CD14-positive monocyte (primary cell): ENCODE data around the gene IL23R. TPM values are rescaled to one million over a fixed set of nuclear protein-coding genes. Genes with fewer than 3 reads are reported as not detected.

Source experiments
- DNase-seq, 3 donors: peaks; one replicate each; pipeline ENCODE4 v3.0.0-alpha.2; 2011 to 2022
- H2AFZ ChIP-seq: 2 replicates; pipeline ENCODE4 v1.6.0; 2012; ENCODE audit warnings: mild to moderate bottlenecking, low read depth, low read length, inconsistent platforms; ENCODE audit not compliant: insufficient read depth, poor library complexity, severe bottlenecking
- H3K27ac ChIP-seq, 2 donors: 1 replicate in 1 of 2; 2 replicates in 1 of 2; pipeline ENCODE4 v1.5.1; 2012 to 2013; ENCODE audit warnings: low read length in 2 of 2, control low read depth in 1 of 2, inconsistent platforms in 1 of 2, low read depth in 1 of 2, mild to moderate bottlenecking in 1 of 2
- H3K27me3 ChIP-seq, 2 donors: one replicate each; pipeline versions ENCODE4 v1.6.0 to v1.6.1; 2011 to 2013; ENCODE audit warnings: low read length in 2 of 2; ENCODE audit not compliant: control insufficient read depth in 2 of 2, insufficient read depth in 2 of 2
- H3K36me3 ChIP-seq, 2 donors: replicated peaks in 1 of 2; 1 replicate in 1 of 2; 2 replicates in 1 of 2; pipeline versions ENCODE4 v1.5.1 to v1.6.1; 2012 to 2013; ENCODE audit warnings: low read length in 2 of 2, control low read depth in 1 of 2, inconsistent platforms in 1 of 2, mild to moderate bottlenecking in 1 of 2; ENCODE audit not compliant: insufficient read depth in 2 of 2, control insufficient read depth in 1 of 2
- H3K4me1 ChIP-seq, 2 donors: 1 replicate in 1 of 2; 2 replicates in 1 of 2; pipeline versions ENCODE4 v1.5.1 to v1.6.1; 2012 to 2013; ENCODE audit warnings: low read length in 2 of 2, control low read depth in 1 of 2, inconsistent platforms in 1 of 2, mild to moderate bottlenecking in 1 of 2, moderate library complexity in 1 of 2; ENCODE audit not compliant: insufficient read depth in 2 of 2, control insufficient read depth in 1 of 2
- H3K4me2 ChIP-seq: replicated peaks from 2 replicates; pipeline ENCODE3; 2012; ENCODE audit warnings: low read length, moderate library complexity, mild to moderate bottlenecking; ENCODE audit not compliant: poor library complexity, severe bottlenecking; ENCODE audit errors: extremely low read depth
- H3K4me3 ChIP-seq, 3 experiments: fragments of 200-600 bp in 1 of 3; sonication (generic) in 1 of 3; replicated peaks in 1 of 3; 1 replicate in 2 of 3; 2 replicates in 1 of 3; pipeline ENCODE4 v1.5.1; 2011 to 2013; ENCODE audit warnings: low read length in 3 of 3, mild to moderate bottlenecking in 3 of 3, control low read depth in 2 of 3, low read depth in 2 of 3, inconsistent platforms in 1 of 3, moderate library complexity in 1 of 3
- H3K79me2 ChIP-seq: 2 replicates; pipeline ENCODE4 v1.6.0; 2012; ENCODE audit warnings: mild to moderate bottlenecking, control low read depth, inconsistent platforms, low read length, moderate library complexity; ENCODE audit not compliant: insufficient read depth
- H3K9ac ChIP-seq: 2 replicates; pipeline ENCODE4 v1.6.0; 2017; ENCODE audit warnings: low read length, mild to moderate bottlenecking; ENCODE audit not compliant: insufficient read depth, poor library complexity, severe bottlenecking
- H3K9me3 ChIP-seq, 2 donors: replicated peaks in 1 of 2; 1 replicate in 1 of 2; 2 replicates in 1 of 2; pipeline versions ENCODE4 v1.5.1 to v1.6.1; 2012 to 2013; ENCODE audit warnings: low read length in 2 of 2, control low read depth in 1 of 2; ENCODE audit not compliant: control insufficient read depth in 1 of 2, insufficient read depth in 1 of 2
- H4K20me1 ChIP-seq: 2 replicates; pipeline ENCODE4 v1.6.0; 2012; ENCODE audit warnings: mild to moderate bottlenecking, low read length, control low read depth, moderate library complexity; ENCODE audit not compliant: insufficient read depth
- H3K27ac Mint-ChIP-seq, 7 donors: one replicate each; pipeline ENCODE4 v1.8.0; 2020; ENCODE audit warnings: mild to moderate bottlenecking in 7 of 7, mixed read lengths in 7 of 7, moderate library complexity in 6 of 7, inconsistent platforms in 2 of 7
- H3K27me3 Mint-ChIP-seq, 3 donors: one replicate each; pipeline ENCODE4 v1.8.0; 2021 to 2022; ENCODE audit warnings: low read depth in 3 of 3, mild to moderate bottlenecking in 3 of 3, mixed read lengths in 3 of 3, moderate library complexity in 3 of 3, inconsistent platforms in 1 of 3
- H3K36me3 Mint-ChIP-seq, 2 donors: one replicate each; pipeline ENCODE4 v1.8.0; 2020; ENCODE audit warnings: mixed read lengths in 2 of 2, inconsistent platforms in 1 of 2, mild to moderate bottlenecking in 1 of 2
- H3K4me1 Mint-ChIP-seq: one replicate; pipeline ENCODE4 v1.8.0; 2020; ENCODE audit warnings: mild to moderate bottlenecking, mixed read lengths
- H3K4me3 Mint-ChIP-seq, 2 donors: one replicate each; pipeline ENCODE4 v1.8.0; 2020; ENCODE audit warnings: mild to moderate bottlenecking in 2 of 2, mixed read lengths in 2 of 2, moderate library complexity in 1 of 2
- H3K9me3 Mint-ChIP-seq, 7 donors: one replicate each; pipeline ENCODE4 v1.8.0; 2020 to 2022; ENCODE audit warnings: mixed read lengths in 7 of 7, mild to moderate bottlenecking in 6 of 7, moderate library complexity in 6 of 7, inconsistent platforms in 2 of 7
- CTCF ChIP-seq: fragments of 200-600 bp; IDR thresholded peaks from one replicate; pipeline ENCODE4 v1.8.0; 2022; ENCODE audit warnings: antibody characterized with exemption, mild to moderate bottlenecking
- WGBS: methylation state at CpG from one replicate; pipeline ENCODE4 v1.1.5; 2013; ENCODE audit warnings: missing lambda C conversion rate; ENCODE audit not compliant: insufficient coverage; 5-methylcytosine and 5-hydroxymethylcytosine counted together
- intact Hi-C, 2 donors: fragments of 100-400 bp; cut with micrococcal nuclease; formaldehyde crosslinking; loops; one replicate each; pipeline versions ENCODE4 v1.15.0 to v1.15.1; 2023
- polyA plus RNA-seq, 3 donors: library from polyadenylated mRNA; depleted of rRNA in 1 of 3; unstranded in 2 of 3; stranded (reverse) in 1 of 3; fragments of 300-500 nt in 2 of 3; fragments of >200 nt in 1 of 3; fragmentation: Illumina TruSeq in 2 of 3; gene quantifications; 1 replicate in 2 of 3; 2 replicates in 1 of 3; pipeline ENCODE4 v1.2.3, GENCODE V29; 2012 to 2021

The IL23R gene
- polyA plus RNA-seq, 3 donors: not detected

- H3K27ac Mint-ChIP-seq: no peak overlapping the region
- peaks cover 0 to 5% of the 10 kb centered on the region in 2 donors for H3K9me3 ChIP-seq
- no peak overlapping the region for H3K27ac ChIP-seq
- 90% methylated on average over 2 of the region's 3 CpGs for WGBS
- H3K27me3 ChIP-seq: no peaks in the 10 kb centered on the region
- no peak for DNase-seq
- H3K36me3 ChIP-seq: no peaks in the 10 kb centered on the region
- intact Hi-C loops: no loop called here
- H3K4me2 ChIP-seq: no peak overlapping the region
- no peak for TF ChIP-seq CTCF
- H3K9me3 Mint-ChIP-seq: peaks cover 3 to 14% (median 7%) of the 10 kb centered on the region in 7 donors
- no peaks in the 10 kb centered on the region for H3K4me1 ChIP-seq
- H3K9ac ChIP-seq: no peak overlapping the region
- H3K27me3 Mint-ChIP-seq: peaks cover 0 to 2% (median 0%) of the 10 kb centered on the region in 3 donors
- no peak overlapping the region for H3K4me3 Mint-ChIP-seq
- no peaks in the 10 kb centered on the region for H3K4me1 Mint-ChIP-seq
- no peak overlapping the region for H2AFZ ChIP-seq
- no peaks in the 10 kb centered on the region for H4K20me1 ChIP-seq
- H3K36me3 Mint-ChIP-seq: no peaks in the 10 kb centered on the region
- no peak overlapping the region for H3K4me3 ChIP-seq
- no peaks in the 10 kb centered on the region for H3K79me2 ChIP-seq
Observed at GRCh38 chr1:67118646-67119045, 47.6 kb upstream of the IL23R start.

GRCh38 chr1:67120855-67121619 is 45.2 kb upstream of the IL23R start:
- no peaks in the 10 kb centered on the region for H4K20me1 ChIP-seq
- no peaks in the 10 kb centered on the region for H3K4me1 ChIP-seq
- no peak overlapping the region for H2AFZ ChIP-seq
- Mint-ChIP-seq H3K27ac (no peak overlapping the region), H3K9me3 (peaks cover 0 to 4% (median 0%) of the 10 kb centered on the region in 7 donors), H3K27me3 (peaks cover 0 to 2% (median 0%) of the 10 kb centered on the region in 3 donors), H3K36me3 (no peaks in the 10 kb centered on the region), H3K4me3 (no peak overlapping the region), H3K4me1 (no peaks in the 10 kb centered on the region)
- no peak overlapping the region for H3K4me2 ChIP-seq
- H3K4me3 ChIP-seq: no peak overlapping the region
- intact Hi-C loops: no loop called here
- no peaks in the 10 kb centered on the region for H3K9me3 ChIP-seq
- H3K27ac ChIP-seq: no peak overlapping the region
- 100% methylated on average over 1 of the region's 4 CpGs for WGBS
- DNase-seq: no peak
- no peak for TF ChIP-seq CTCF
- no peaks in the 10 kb centered on the region for H3K36me3 ChIP-seq
- no peak overlapping the region for H3K9ac ChIP-seq
- H3K79me2 ChIP-seq: no peaks in the 10 kb centered on the region
- H3K27me3 ChIP-seq: no peaks in the 10 kb centered on the region
